Measurements from ENCODE around the gene BDKRB1.

BDKRB1 gene

DNA sequence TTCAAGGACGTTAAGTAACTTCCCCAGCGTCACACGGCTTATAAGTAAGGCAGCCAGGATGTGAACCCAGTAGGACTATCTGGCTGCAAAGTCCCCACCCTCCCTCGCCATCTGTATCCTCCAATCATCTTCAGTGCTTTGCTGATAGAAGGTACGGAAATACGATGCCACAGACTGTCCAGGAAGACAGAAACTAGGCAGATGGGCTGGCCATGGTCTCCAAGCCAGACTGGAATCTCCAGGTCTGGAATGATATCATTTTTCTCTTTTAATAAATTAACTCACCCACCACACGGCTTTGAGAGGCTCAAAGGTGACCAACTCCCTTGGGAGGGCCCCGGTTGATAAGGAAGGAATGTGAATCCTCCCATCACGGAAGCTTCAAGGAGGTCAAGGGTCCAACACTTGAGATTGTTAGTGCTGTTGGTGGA lies 16.3 kb upstream of the BDKRB1 start:
- no peak for TF ChIP-seq TAF1 (IDR thresholded peaks at IDR 0.05; ENCODE audit: borderline replicate concordance, insufficient read depth, low read length)
- TF ChIP-seq POLR2AphosphoS5 (IDR thresholded peaks at IDR 0.05; ENCODE audit: low read depth, low read length) = no peak
- no peak for TF ChIP-seq FOXP2 (optimal IDR thresholded peaks at IDR 0.05; ENCODE audit: borderline replicate concordance, extremely low read depth, extremely low read length, insufficient read depth)
- TF ChIP-seq SIN3A (IDR thresholded peaks at IDR 0.05; ENCODE audit: borderline replicate concordance, insufficient read depth, low read length) = no peak

GRCh38 chr14:96240641-96241040 lies 15.4 kb upstream of the BDKRB1 start:
- TF ChIP-seq SIN3A (IDR thresholded peaks at IDR 0.05; ENCODE audit: borderline replicate concordance, insufficient read depth, low read length) (no peak), FOXP2 (optimal IDR thresholded peaks at IDR 0.05; ENCODE audit: borderline replicate concordance, extremely low read depth, extremely low read length, insufficient read depth) (no peak), POLR2AphosphoS5 (IDR thresholded peaks at IDR 0.05; ENCODE audit: low read depth, low read length) (no peak), TAF1 (IDR thresholded peaks at IDR 0.05; ENCODE audit: borderline replicate concordance, insufficient read depth, low read length) (no peak)
- TF ChIP-seq, protein P1, sequence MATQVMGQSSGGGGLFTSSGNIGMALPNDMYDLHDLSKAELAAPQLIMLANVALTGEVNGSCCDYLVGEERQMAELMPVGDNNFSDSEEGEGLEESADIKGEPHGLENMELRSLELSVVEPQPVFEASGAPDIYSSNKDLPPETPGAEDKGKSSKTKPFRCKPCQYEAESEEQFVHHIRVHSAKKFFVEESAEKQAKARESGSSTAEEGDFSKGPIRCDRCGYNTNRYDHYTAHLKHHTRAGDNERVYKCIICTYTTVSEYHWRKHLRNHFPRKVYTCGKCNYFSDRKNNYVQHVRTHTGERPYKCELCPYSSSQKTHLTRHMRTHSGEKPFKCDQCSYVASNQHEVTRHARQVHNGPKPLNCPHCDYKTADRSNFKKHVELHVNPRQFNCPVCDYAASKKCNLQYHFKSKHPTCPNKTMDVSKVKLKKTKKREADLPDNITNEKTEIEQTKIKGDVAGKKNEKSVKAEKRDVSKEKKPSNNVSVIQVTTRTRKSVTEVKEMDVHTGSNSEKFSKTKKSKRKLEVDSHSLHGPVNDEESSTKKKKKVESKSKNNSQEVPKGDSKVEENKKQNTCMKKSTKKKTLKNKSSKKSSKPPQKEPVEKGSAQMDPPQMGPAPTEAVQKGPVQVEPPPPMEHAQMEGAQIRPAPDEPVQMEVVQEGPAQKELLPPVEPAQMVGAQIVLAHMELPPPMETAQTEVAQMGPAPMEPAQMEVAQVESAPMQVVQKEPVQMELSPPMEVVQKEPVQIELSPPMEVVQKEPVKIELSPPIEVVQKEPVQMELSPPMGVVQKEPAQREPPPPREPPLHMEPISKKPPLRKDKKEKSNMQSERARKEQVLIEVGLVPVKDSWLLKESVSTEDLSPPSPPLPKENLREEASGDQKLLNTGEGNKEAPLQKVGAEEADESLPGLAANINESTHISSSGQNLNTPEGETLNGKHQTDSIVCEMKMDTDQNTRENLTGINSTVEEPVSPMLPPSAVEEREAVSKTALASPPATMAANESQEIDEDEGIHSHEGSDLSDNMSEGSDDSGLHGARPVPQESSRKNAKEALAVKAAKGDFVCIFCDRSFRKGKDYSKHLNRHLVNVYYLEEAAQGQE (IDR thresholded peaks at IDR 0.05; ENCODE audit: insufficient read depth in 1 of 2, low read depth in 2 of 2, low read length in 2 of 2) = no peak

GRCh38 chr14:96242126-96242525 lies 13.9 kb upstream of the BDKRB1 start:
- no peak for TF ChIP-seq FOXP2 (optimal IDR thresholded peaks at IDR 0.05; ENCODE audit: borderline replicate concordance, extremely low read depth, extremely low read length, insufficient read depth)

GRCh38 chr14:96243785-96244184 lies 12.2 kb upstream of the BDKRB1 start:
- TF ChIP-seq SIN3A (IDR thresholded peaks at IDR 0.05; ENCODE audit: borderline replicate concordance, insufficient read depth, low read length) = no peak
- no peak for TF ChIP-seq TAF1 (IDR thresholded peaks at IDR 0.05; ENCODE audit: borderline replicate concordance, insufficient read depth, low read length)
- TF ChIP-seq FOXP2 (optimal IDR thresholded peaks at IDR 0.05; ENCODE audit: borderline replicate concordance, extremely low read depth, extremely low read length, insufficient read depth) = no peak
- TF ChIP-seq POLR2AphosphoS5 (IDR thresholded peaks at IDR 0.05; ENCODE audit: low read depth, low read length) = no peak
- TF ChIP-seq, protein P1 (IDR thresholded peaks at IDR 0.05; ENCODE audit: insufficient read depth in 1 of 2, low read depth in 2 of 2, low read length in 2 of 2) = no peak

GRCh38 chr14:96245710-96246538 lies 10.1 kb upstream of the BDKRB1 start:
- TF ChIP-seq, protein P1 (IDR thresholded peaks at IDR 0.05; ENCODE audit: insufficient read depth in 1 of 2, low read depth in 2 of 2, low read length in 2 of 2) = no peak
- no peak for TF ChIP-seq FOXP2 (optimal IDR thresholded peaks at IDR 0.05; ENCODE audit: borderline replicate concordance, extremely low read depth, extremely low read length, insufficient read depth)
- TF ChIP-seq TAF1 (IDR thresholded peaks at IDR 0.05; ENCODE audit: borderline replicate concordance, insufficient read depth, low read length) = no peak
- no peak for TF ChIP-seq POLR2AphosphoS5 (IDR thresholded peaks at IDR 0.05; ENCODE audit: low read depth, low read length)

- TF ChIP-seq POLR2AphosphoS5 (IDR thresholded peaks at IDR 0.05; ENCODE audit: low read depth, low read length) (no peak), FOXP2 (optimal IDR thresholded peaks at IDR 0.05; ENCODE audit: borderline replicate concordance, extremely low read depth, extremely low read length, insufficient read depth) (no peak), TAF1 (IDR thresholded peaks at IDR 0.05; ENCODE audit: borderline replicate concordance, insufficient read depth, low read length) (no peak), SIN3A (IDR thresholded peaks at IDR 0.05; ENCODE audit: borderline replicate concordance, insufficient read depth, low read length) (no peak)
Observed at GRCh38 chr14:96246539-96246847, 9.5 kb upstream of the BDKRB1 start.

Data from PFSK-1 (cell line).